Breast epithelium (tissue), 3 donors: Measurements from ENCODE around the gene AZGP1.

Experiments
- CTCF ChIP-seq, 3 donors: fragments of 450-650 bp; IDR thresholded peaks; one replicate each; pipeline ENCODE4 v1.5.1; 2016 to 2017; ENCODE audit warnings: antibody characterized with exemption in 3 of 3, mild to moderate bottlenecking in 3 of 3, moderate library complexity in 3 of 3
- POLR2A ChIP-seq: fragments of 450-650 bp; IDR thresholded peaks from one replicate; pipeline ENCODE4 v1.6.1; 2016; ENCODE audit warnings: antibody characterized with exemption, mild to moderate bottlenecking, moderate library complexity
- POLR2AphosphoS5 ChIP-seq, 3 donors: sonication (generic); formaldehyde crosslinking; IDR thresholded peaks; one replicate each; pipeline ENCODE4 v1.6.1; 2017; ENCODE audit warnings: antibody characterized with exemption in 3 of 3

GRCh38 chr7:100011516-100011915 lies 35.7 kb upstream of the AZGP1 start:
- TF ChIP-seq POLR2A (no peak), CTCF (IDR thresholded peaks at IDR 0.05) (no peak), POLR2AphosphoS5 (IDR thresholded peaks at IDR 0.05) (no peak)
